Cardiac muscle cell (in vitro differentiated cells and primary cell): Measurements from ENCODE around the gene BAIAP2. TPM values are rescaled to one million over a fixed set of nuclear protein-coding genes. Genes with fewer than 3 reads are reported as not detected.
"Not testable (repeated sequence)": the region's sequence is repeated elsewhere in the genome, so short reads cannot be mapped to it uniquely, and the experiment has no call there.

ENCODE experiments used
- DNase-seq, 2 donors: peaks; one replicate each; pipeline versions ENCODE4 v3.0.0 to v3.0.0-alpha.2; 2010 to 2017; ENCODE audit warnings: low read depth in 1 of 2, low spot score in 1 of 2
- H3K27ac ChIP-seq: fragments of 200-600 bp; sonication (generic); 2 replicates; pipeline ENCODE4 v1.5.1; 2016
- H3K27me3 ChIP-seq: fragments of 200-600 bp; sonication (generic); 2 replicates; pipeline ENCODE4 v1.6.0; 2016; ENCODE audit warnings: control low read depth
- H3K36me3 ChIP-seq: fragments of 200-600 bp; sonication (generic); 2 replicates; pipeline ENCODE4 v1.5.1; 2016; ENCODE audit warnings: control low read depth
- H3K4me1 ChIP-seq: fragments of 200-600 bp; sonication (generic); 2 replicates; pipeline ENCODE4 v1.8.1; 2017; ENCODE audit warnings: low read depth, mild to moderate bottlenecking, mixed run types
- H3K4me3 ChIP-seq: fragments of 200-600 bp; sonication (generic); 2 replicates; pipeline ENCODE4 v1.5.1; 2016; ENCODE audit warnings: mild to moderate bottlenecking
- H3K9me3 ChIP-seq: fragments of 200-600 bp; sonication (generic); 2 replicates; pipeline ENCODE4 v1.5.1; 2017; ENCODE audit warnings: low read depth, mild to moderate bottlenecking, control low read depth
- CTCF ChIP-seq: IDR thresholded peaks from 2 replicates; pipeline ENCODE4 v1.5.1; 2012; ENCODE audit warnings: low read depth, mild to moderate bottlenecking, low read length
- polyA plus RNA-seq: library from polyadenylated mRNA; unstranded; fragments of >200 nt; fragmentation: Nextera tagmentation; extraction: Ambion mirVana; gene quantifications from 2 replicates; pipeline ENCODE4 v1.2.1, GENCODE V29; 2016
- total RNA-seq: library from RNA; depleted of rRNA; stranded (reverse); fragments of >200 nt; gene quantifications from 2 replicates; pipeline ENCODE4 v1.2.3, GENCODE V29; 2016

Gene BAIAP2
- total and polyA plus RNA-seq, 2 experiments from 2014 or later, result 22.5 to 24.9 TPM

- TF ChIP-seq CTCF, result no peak
- Histone ChIP-seq H3K9me3 (no peaks in the 10 kb centered on the region), H3K36me3 (no peaks in the 10 kb centered on the region), H3K27me3 (no peaks in the 10 kb centered on the region), H3K27ac (no peak overlapping the region), H3K4me1 (peaks cover 22% of the 10 kb centered on the region), H3K4me3 (no peak overlapping the region)
- DNase-seq, result no peak
Measured at GRCh38 chr17:81027591-81028505, 7.1 kb upstream of the BAIAP2 start.

GRCh38 chr17:81028506-81028858 is 6.5 kb upstream of the BAIAP2 start:
- Histone ChIP-seq H3K27me3 (no peaks in the 10 kb centered on the region), H3K27ac (no peak overlapping the region), H3K4me3 (no peak overlapping the region), H3K36me3 (no peaks in the 10 kb centered on the region), H3K4me1 (peaks cover 22% of the 10 kb centered on the region), H3K9me3 (no peaks in the 10 kb centered on the region)
- no peak for TF ChIP-seq CTCF
- no peak for DNase-seq

- TF ChIP-seq CTCF, result no peak
- H3K4me1 ChIP-seq, result peaks cover 22% of the 10 kb centered on the region
- H3K9me3 ChIP-seq, result no peaks in the 10 kb centered on the region
- H3K36me3 ChIP-seq, result no peaks in the 10 kb centered on the region
- no peak overlapping the region for H3K4me3 ChIP-seq
- H3K27ac ChIP-seq, result no peak overlapping the region
- H3K27me3 ChIP-seq, result no peaks in the 10 kb centered on the region
- no peak for DNase-seq
Measured at GRCh38 chr17:81029859-81030258, 5.1 kb upstream of the BAIAP2 start.

- H3K27me3 ChIP-seq, H3K4me3 ChIP-seq, DNase-seq, H3K36me3 ChIP-seq, H3K27ac ChIP-seq, H3K9me3 ChIP-seq: not testable (repeated sequence)
- H3K4me1 ChIP-seq, result peaks cover 22% of the 10 kb centered on the region
Measured at GRCh38 chr17:81030312-81030711, 4.6 kb upstream of the BAIAP2 start.

- TF ChIP-seq CTCF, result no peak
- H3K4me3 ChIP-seq, result no peak overlapping the region
- no peaks in the 10 kb centered on the region for H3K9me3 ChIP-seq
- no peak overlapping the region for H3K27ac ChIP-seq
- no peaks in the 10 kb centered on the region for H3K27me3 ChIP-seq
- no peaks in the 10 kb centered on the region for H3K36me3 ChIP-seq
- H3K4me1 ChIP-seq, result peaks cover 22% of the 10 kb centered on the region
- DNase-seq, result peak in 1 of 2 donors; percentile 47
Measured at GRCh38 chr17:81030741-81031565, 4.0 kb upstream of the BAIAP2 start.
